VCaP (cell line): ENCODE measurements around the gene KCNIP2.
"Not testable (repeated sequence)": the region's sequence is repeated elsewhere in the genome, so short reads cannot be mapped to it uniquely, and the experiment has no call there.

Experiments used
- H3K27ac ChIP-seq: fragments of 450-650 bp; 2 replicates; pipeline ENCODE4 v1.5.1; 2017
- TF ChIP-seq, protein P1 (sequence below): fragments of 450-650 bp; conservative IDR thresholded peaks from 2 replicates; pipeline ENCODE4 v1.5.1; 2017; ENCODE audit warnings: mild to moderate bottlenecking, moderate library complexity

Gene KCNIP2

DNA sequence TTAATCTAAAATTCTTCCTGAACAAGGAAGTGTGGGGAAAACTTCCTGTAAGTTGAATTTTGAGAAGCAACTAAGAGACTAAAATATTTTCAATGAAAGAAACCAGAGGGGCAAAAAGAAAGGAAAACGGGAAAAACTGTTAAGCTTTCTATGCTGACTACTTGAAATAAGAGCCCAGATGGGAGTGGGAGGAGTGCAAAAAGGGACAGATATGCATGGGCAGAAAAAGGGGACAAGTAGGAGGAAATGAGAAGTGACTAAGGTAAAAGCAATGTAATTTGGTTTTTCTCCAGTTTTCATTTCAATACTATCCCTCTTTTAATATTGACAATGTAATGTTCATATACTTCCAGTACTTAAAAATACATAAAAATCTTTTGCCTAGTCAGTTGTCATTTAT, 36.4 kb downstream of the KCNIP2 start:
- TF ChIP-seq, protein P1, sequence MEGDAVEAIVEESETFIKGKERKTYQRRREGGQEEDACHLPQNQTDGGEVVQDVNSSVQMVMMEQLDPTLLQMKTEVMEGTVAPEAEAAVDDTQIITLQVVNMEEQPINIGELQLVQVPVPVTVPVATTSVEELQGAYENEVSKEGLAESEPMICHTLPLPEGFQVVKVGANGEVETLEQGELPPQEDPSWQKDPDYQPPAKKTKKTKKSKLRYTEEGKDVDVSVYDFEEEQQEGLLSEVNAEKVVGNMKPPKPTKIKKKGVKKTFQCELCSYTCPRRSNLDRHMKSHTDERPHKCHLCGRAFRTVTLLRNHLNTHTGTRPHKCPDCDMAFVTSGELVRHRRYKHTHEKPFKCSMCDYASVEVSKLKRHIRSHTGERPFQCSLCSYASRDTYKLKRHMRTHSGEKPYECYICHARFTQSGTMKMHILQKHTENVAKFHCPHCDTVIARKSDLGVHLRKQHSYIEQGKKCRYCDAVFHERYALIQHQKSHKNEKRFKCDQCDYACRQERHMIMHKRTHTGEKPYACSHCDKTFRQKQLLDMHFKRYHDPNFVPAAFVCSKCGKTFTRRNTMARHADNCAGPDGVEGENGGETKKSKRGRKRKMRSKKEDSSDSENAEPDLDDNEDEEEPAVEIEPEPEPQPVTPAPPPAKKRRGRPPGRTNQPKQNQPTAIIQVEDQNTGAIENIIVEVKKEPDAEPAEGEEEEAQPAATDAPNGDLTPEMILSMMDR: no peak
- H3K27ac ChIP-seq: no peak overlapping the region

DNA sequence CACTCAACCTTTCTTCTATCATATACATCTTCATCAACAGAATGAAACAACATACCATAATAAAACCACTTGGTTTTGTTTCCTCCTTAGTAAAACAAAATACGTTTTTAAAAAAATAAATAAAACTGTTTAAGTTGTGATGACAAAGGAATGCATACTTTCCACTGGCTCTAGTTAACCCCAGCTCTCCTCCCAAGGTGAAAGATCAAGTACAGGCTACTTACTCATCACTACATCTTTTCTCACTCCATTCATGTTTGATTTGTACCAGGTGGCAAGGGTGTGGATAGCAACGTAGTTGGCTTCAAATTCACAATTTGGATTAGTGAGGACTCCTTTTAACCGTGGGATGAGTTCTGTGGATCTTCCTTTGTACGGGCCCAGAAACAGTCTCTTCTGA, 40.1 kb downstream of the KCNIP2 start:
- H3K27ac ChIP-seq: no peak overlapping the region
- TF ChIP-seq, protein P1: no peak

DNA sequence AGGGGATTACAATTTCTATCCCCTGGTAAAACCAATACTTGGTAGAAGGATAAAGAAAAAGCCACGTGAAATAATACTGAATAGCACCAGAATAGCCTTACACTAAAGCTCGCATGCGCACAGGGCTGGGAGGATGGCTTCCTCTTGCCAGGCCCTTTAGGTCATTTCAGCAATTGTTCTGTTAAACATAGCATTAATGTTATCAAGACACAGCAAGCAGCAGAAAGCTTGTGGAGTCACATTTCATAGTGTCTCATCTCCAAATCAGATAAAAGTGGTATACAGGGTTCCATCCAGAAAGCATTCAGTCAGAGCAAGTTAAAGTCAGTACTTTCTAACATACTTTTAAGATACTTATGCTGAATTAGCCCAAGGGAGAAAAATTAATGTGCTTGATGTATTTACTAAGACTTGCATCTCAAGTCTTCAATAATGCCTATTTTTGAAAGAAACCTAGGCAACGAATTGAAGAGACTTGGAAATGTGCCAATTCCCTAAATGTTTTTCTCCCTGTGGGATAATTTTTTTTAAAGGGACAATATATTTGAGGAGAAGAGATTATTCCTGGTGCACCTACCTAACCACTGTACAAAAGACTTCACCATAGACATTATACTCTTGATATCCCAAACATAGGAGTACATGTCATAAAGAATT, 46.1 kb downstream of the KCNIP2 start:
- no peak overlapping the region for H3K27ac ChIP-seq
- TF ChIP-seq, protein P1: no peak

DNA sequence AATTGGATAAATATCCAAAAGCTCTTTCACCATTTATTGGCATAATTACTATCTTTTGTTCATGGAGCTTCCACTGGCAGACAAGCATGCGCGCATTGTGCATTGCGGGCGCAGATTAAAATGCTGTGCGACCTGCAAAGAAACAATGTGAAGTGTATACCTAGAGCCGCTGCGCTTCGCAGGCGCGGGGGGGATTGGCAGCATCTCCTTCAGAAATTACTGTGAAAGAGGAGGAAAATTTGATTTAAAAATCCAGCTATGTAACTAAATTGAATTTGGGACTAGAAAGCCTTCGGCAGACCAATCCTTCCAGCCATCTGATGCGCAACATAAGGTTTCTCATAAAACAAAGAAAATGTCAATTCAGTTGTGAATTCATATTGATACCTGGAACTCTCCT, 50.1 kb downstream of the KCNIP2 start:
- H3K27ac ChIP-seq: no peak overlapping the region
- TF ChIP-seq, protein P1: no peak

DNA sequence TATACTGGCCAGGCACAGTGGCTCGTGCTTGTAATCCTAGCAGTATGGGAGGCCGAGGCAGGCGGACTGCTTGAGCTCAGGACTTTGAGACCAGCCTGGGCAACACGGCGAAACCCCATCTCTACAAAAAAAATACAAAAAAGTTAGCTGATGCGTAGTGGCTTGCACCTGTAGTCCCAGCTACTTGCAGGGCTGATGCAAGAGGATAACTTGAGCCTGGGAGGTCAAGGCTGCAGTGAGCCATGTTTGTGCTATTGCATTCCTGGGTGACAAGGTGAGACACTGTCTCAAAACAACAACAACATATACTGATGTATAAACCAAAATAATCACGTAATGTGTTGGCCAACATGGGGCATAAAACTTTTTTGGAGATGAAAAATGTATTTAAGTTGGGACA, 53.9 kb downstream of the KCNIP2 start:
- no peak overlapping the region for H3K27ac ChIP-seq
- TF ChIP-seq, protein P1: no peak

DNA sequence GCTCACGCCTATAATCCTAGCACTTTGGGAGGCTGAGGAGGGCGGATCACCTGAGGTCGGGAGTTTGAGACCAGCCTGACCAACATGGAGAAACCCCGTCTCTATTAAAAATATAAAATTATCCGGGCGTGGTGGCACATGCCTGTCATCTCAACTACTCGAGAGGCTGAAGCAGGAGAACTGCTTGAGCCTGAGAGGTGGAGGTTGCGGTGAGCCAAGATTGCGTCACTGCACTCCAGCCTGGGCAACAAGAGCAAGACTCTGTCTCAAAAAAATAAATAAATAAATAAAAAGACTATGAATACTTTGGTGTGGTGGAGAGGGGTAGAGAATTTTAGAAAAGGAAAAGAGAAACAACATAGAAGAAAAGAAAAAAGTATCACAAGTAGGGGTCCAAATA, 54.4 kb downstream of the KCNIP2 start:
- H3K27ac ChIP-seq: not testable (repeated sequence)

DNA sequence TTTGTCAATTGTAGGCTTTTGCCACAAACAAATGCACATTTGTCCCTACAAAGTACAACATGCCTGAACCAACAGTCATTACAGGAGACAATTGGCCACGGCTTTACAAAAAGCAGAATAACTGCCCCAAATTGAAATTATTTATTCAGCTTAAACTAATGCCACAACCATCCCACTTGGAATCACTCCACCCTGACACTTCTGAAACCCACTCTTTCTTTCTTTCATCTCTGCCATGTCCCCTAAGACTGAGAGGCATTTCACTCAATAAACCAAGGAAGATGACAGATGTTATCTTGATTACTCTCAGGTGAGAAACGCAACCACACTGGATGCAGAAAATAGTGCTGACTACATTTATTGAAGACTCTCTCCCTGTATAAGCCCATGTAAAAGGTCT, 57.8 kb downstream of the KCNIP2 start:
- TF ChIP-seq, protein P1: no peak
- no peak overlapping the region for H3K27ac ChIP-seq

DNA sequence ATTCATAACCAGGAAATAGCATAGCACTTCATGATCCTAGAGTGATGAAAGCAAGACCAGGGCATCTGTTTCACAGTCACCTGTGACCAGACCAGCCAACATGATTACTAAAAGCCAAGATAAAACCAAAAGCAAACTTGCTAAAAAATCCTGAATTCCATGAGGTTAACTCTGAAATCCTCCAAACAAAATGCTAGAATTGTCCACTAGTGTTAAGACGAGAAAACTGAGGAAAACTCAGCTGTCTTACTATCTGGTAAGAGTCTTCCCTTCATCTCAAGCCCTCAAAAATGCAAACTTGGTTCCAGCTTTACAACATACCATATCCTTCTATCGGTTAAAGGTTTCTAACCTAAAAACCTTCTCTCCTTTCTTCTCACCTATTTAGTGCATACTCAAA, 59.0 kb downstream of the KCNIP2 start:
- H3K27ac ChIP-seq: no peak overlapping the region; the same call in 1 of the 2 replicates

More for the DNA sequence above, 59.0 kb downstream of the KCNIP2 start:
- TF ChIP-seq, protein P1: no peak
